Upper lobe of left lung (tissue), 6 donors: Measurements from ENCODE around the gene JAK3. TPM values are rescaled to one million over a fixed set of nuclear protein-coding genes. Genes with fewer than 3 reads are reported as not detected.
A peak's percentile ranks its signal among the peaks of the same experiment; 100 is the strongest.

Experiments used
- ATAC-seq, 2 donors: fragments of 200-7000 bp; cut with Tn5 transposase; one replicate each; pipeline ENCODE4 v1.9.1; 2022; ENCODE audit warnings: mild to moderate bottlenecking in 2 of 2, moderate library complexity in 2 of 2; ENCODE audit not compliant: low FRiP score in 2 of 2
- DNase-seq, 2 donors: peaks; one replicate each; pipeline ENCODE4 v3.0.0-alpha.2; 2019 to 2020
- H3K27ac ChIP-seq, 4 donors: fragments of 200-600 bp; sonication (generic); one replicate each; pipeline ENCODE4 v1.5.1; 2016 to 2019
- H3K27me3 ChIP-seq, 4 donors: fragments of 200-600 bp; sonication (generic); one replicate each; pipeline ENCODE4 v1.5.1; 2017 to 2019
- H3K36me3 ChIP-seq, 4 donors: fragments of 200-600 bp; sonication (generic); one replicate each; pipeline ENCODE4 v1.5.1; 2016 to 2019
- H3K4me1 ChIP-seq, 4 donors: fragments of 200-600 bp; sonication (generic); one replicate each; pipeline ENCODE4 v1.5.1; 2018 to 2019
- H3K4me3 ChIP-seq, 4 donors: fragments of 200-600 bp; sonication (generic); one replicate each; pipeline ENCODE4 v1.5.1; 2017 to 2019; ENCODE audit warnings: mild to moderate bottlenecking in 2 of 4, moderate library complexity in 1 of 4
- H3K9me3 ChIP-seq, 4 donors: fragments of 200-600 bp; sonication (generic); one replicate each; pipeline ENCODE4 v1.5.1; 2018 to 2019
- CTCF ChIP-seq, 6 experiments: fragments of 450-650 bp in 4 of 6; fragments of 200-600 bp in 2 of 6; sonication (generic) in 2 of 6; IDR thresholded peaks; one replicate each; pipeline ENCODE4 v1.5.1; 2016 to 2019; ENCODE audit warnings: antibody characterized with exemption in 6 of 6
- EP300 ChIP-seq, 4 donors: sonication (generic); formaldehyde crosslinking; IDR thresholded peaks; one replicate each; pipeline ENCODE4 v1.5.1; 2017; ENCODE audit warnings: antibody characterized with exemption in 4 of 4, control low read depth in 2 of 4
- POLR2A ChIP-seq, 4 donors: fragments of 450-650 bp; IDR thresholded peaks; one replicate each; pipeline ENCODE4 v1.5.1; 2016 to 2017; ENCODE audit warnings: antibody characterized with exemption in 4 of 4, mild to moderate bottlenecking in 2 of 4
- POLR2AphosphoS5 ChIP-seq, 2 donors: sonication (generic); formaldehyde crosslinking; IDR thresholded peaks; one replicate each; pipeline ENCODE4 v1.5.1; 2017; ENCODE audit warnings: antibody characterized with exemption in 2 of 2
- WGBS, 2 donors: methylation state at CpG; one replicate each; pipeline ENCODE4 v1.1.5; 2017 to 2018; 5-methylcytosine and 5-hydroxymethylcytosine counted together
- total RNA-seq, 6 donors: library from RNA; depleted of rRNA in 4 of 6; stranded (reverse); fragments of >200 nt in 4 of 6; gene quantifications; one replicate each; pipeline versions ENCODE4 v1.1.0 to v1.2.1, GENCODE V29; 2016 to 2021
- donor health status: DM: no; HTN: no; CAD: no; lungs with moderate emphysema.
- donor health status: DM: no; HTN: yes; CAD: no; lungs with severe emphysema.

JAK3 gene
- total RNA-seq, 6 donors from 2014 or later = 11.0 to 25.1 (median 12.8) TPM

- peaks cover 2 to 15% (median 8%) of the 10 kb centered on the region in 4 donors for H3K4me1 ChIP-seq
- peaks cover 0 to 19% (median 10%) of the 10 kb centered on the region in 4 donors for H3K27me3 ChIP-seq
- H3K4me3 ChIP-seq = no peak overlapping the region
- peaks cover 19 to 39% (median 31%) of the 10 kb centered on the region in 4 donors for H3K36me3 ChIP-seq
- H3K9me3 ChIP-seq = no peaks in the 10 kb centered on the region
- no peak for TF ChIP-seq POLR2AphosphoS5 (IDR thresholded peaks at IDR 0.05)
- TF ChIP-seq CTCF (IDR thresholded peaks at IDR 0.05) = no peak
- no peak for TF ChIP-seq EP300 (IDR thresholded peaks at IDR 0.05)
- no peak for TF ChIP-seq POLR2A (IDR thresholded peaks at IDR 0.05)
- ATAC-seq = no peak
- DNase-seq = no peak
- WGBS, 2 donors = 76% methylated on average over 4 to 11 of the region's 11 CpGs
- no peak overlapping the region for H3K27ac ChIP-seq
Measured at GRCh38 chr19:17866964-17867486, 19.2 kb upstream of the JAK3 start.

DNA sequence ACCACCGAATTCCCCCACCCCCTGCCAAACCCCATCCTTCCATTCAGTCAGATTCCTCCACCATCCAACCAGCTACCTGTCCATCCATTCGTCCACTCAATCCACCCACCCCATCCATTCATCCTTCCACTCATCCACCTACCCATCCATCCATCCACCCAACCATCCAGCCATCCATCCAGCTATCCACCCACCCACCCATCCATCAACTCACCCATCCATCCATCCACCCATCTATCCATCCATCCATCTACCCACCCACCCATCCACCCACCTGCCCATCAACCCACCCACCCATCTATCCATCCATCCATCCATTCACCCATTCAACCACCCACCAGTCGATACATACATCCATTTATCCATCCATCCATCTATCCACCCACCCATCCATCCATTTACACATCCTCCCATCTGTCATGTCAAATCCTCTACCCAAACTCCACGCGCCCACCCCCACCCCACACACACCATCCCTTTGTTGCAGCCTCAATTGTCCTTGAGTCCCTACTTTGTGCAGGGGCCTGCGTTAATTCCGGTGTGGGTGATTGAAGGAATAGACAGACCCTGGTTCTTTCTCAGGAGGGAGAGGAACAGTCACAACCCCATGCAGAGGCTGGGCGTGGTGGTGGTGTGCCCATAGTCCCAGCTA lies 18.7 kb upstream of the JAK3 start:
- ATAC-seq (no peak), DNase-seq (no peak)
- H3K4me3 ChIP-seq = no peak overlapping the region
- TF ChIP-seq CTCF (IDR thresholded peaks at IDR 0.05) (no peak), POLR2A (IDR thresholded peaks at IDR 0.05) (no peak), EP300 (IDR thresholded peaks at IDR 0.05) (no peak), POLR2AphosphoS5 (IDR thresholded peaks at IDR 0.05) (no peak)
- H3K27me3 ChIP-seq = peaks cover 0 to 14% (median 5%) of the 10 kb centered on the region in 4 donors
- H3K27ac ChIP-seq = peak overlapping the region in 1 of 4 donors; percentile 58
- no peaks in the 10 kb centered on the region for H3K9me3 ChIP-seq
- H3K4me1 ChIP-seq = peaks cover 2 to 16% (median 10%) of the 10 kb centered on the region in 4 donors
- peaks cover 20 to 45% (median 37%) of the 10 kb centered on the region in 4 donors for H3K36me3 ChIP-seq
- WGBS, 2 donors = 86 to 89% methylated on average over 8 of the region's 8 CpGs

DNA sequence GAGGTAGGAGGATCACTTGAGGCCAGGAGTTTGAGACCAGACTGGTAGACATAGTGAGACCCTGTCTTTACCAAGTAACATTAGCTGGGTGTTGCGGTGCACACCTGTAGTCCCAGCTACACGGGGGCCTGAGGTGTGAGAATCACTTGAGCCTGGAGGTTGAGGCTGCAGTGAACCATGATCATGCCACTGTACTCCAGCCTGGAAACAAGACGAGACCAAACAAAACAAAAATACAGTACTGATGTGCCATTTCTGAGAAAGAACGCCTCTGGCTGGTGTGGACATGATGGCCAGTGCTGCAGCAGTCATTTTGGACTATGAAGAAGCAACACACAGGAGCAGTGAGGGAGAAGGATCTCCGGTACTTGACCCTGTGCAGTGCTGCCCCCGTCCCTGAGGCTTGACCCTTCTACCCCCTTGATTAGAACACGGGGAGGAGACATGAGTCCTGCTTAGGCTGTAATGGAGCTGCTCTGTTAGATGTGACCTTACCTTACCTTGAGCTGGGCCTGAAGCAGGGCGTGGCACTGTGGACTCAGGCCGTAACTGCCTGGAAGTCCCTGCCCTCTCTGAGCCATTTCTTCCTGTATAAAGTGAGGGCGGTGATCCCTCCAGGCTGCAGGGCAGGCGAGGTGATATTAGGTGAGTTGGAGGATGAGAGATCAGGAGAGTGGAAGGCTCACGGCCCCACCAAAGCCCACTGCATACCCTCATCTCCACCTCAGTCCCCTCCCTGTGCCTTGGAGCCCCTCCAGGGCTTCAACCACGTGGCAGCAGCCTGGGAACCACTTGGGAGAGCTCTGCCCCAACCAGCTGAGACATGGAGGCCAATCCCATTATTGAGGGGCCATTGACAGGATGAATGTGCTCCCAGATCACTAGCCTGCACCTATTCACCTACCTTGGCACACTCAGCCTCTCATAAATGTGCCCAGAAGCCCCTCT lies 17.9 kb upstream of the JAK3 start:
- peak in 1 of 2 donors; percentile 22 for TF ChIP-seq POLR2AphosphoS5 (IDR thresholded peaks at IDR 0.05)
- peak in 1 of 4 donors; percentile 36 for TF ChIP-seq EP300 (IDR thresholded peaks at IDR 0.05)
- TF ChIP-seq CTCF (IDR thresholded peaks at IDR 0.05) = no peak
- TF ChIP-seq POLR2A (IDR thresholded peaks at IDR 0.05) = no peak
- no peaks in the 10 kb centered on the region for H3K9me3 ChIP-seq
- no peak overlapping the region for H3K4me3 ChIP-seq
- H3K27ac ChIP-seq = peak overlapping the region in 1 of 4 donors; percentile 58
- peaks cover 0 to 10% (median 2%) of the 10 kb centered on the region in 4 donors for H3K27me3 ChIP-seq
- H3K36me3 ChIP-seq = peaks cover 20 to 48% (median 38%) of the 10 kb centered on the region in 4 donors
- DNase-seq = peak in 1 of 2 donors; percentile 81
- WGBS, 2 donors = 75% methylated on average over 7 to 13 of the region's 13 CpGs
- H3K4me1 ChIP-seq = peaks cover 10 to 24% (median 17%) of the 10 kb centered on the region in 4 donors
- peak in 1 of 2 donors; percentile 34 for ATAC-seq

- Histone ChIP-seq H3K4me1 (peaks cover 16 to 35% (median 26%) of the 10 kb centered on the region in 4 donors), H3K9me3 (no peaks in the 10 kb centered on the region), H3K27ac (peak overlapping the region in 1 of 4 donors; percentile 49), H3K4me3 (no peak overlapping the region), H3K36me3 (peaks cover 20 to 48% (median 38%) of the 10 kb centered on the region in 4 donors), H3K27me3 (no peaks in the 10 kb centered on the region)
- DNase-seq (no peak), ATAC-seq (no peak)
- 81 to 88% methylated on average over 4 to 8 of the region's 8 CpGs for WGBS, 2 donors
- TF ChIP-seq CTCF (IDR thresholded peaks at IDR 0.05) (no peak), POLR2A (IDR thresholded peaks at IDR 0.05) (no peak), EP300 (IDR thresholded peaks at IDR 0.05) (no peak), POLR2AphosphoS5 (IDR thresholded peaks at IDR 0.05) (no peak)
Measured at GRCh38 chr19:17863520-17864182, 15.9 kb upstream of the JAK3 start.
